HepG2 (cell line): ENCODE results near the gene ARHGDIA. TPM values are rescaled to one million over a fixed set of nuclear protein-coding genes. Genes with fewer than 3 reads are reported as not detected.
A peak's percentile ranks its signal among the peaks of the same experiment; 100 is the strongest.

ENCODE experiments used
- AGO1 ChIP-seq: fragments of 200-400 bp; formaldehyde crosslinking; IDR thresholded peaks from 2 replicates; pipeline ENCODE4 v1.6.1; 2017; ENCODE audit warnings: mild to moderate bottlenecking, low read depth, low read length, moderate library complexity; ENCODE audit not compliant: poor library complexity, severe bottlenecking
- HNF4A ChIP-seq: sonication (generic); formaldehyde crosslinking; IDR thresholded peaks from 2 replicates; pipeline ENCODE4 v1.4.0; 2020; ENCODE audit warnings: missing genetic modification reagents
- HNF4G ChIP-seq, 2 experiments: sonication (generic) in 1 of 2; formaldehyde crosslinking in 1 of 2; IDR thresholded peaks; 2 replicates each; pipeline versions ENCODE4 v1.4.0 to v1.6.1; 2011 to 2020; ENCODE audit warnings: borderline replicate concordance in 2 of 2, low read depth in 2 of 2, mild to moderate bottlenecking in 2 of 2, low read length in 1 of 2, missing genetic modification reagents in 1 of 2, moderate library complexity in 1 of 2
- HNRNPH1 ChIP-seq: fragments of 200-400 bp; formaldehyde crosslinking; optimal IDR thresholded peaks from 2 replicates; pipeline ENCODE3; 2017; ENCODE audit warnings: mild to moderate bottlenecking, low read depth, low read length
- MED1 ChIP-seq: sonication (generic); formaldehyde crosslinking; IDR thresholded peaks from 2 replicates; pipeline ENCODE4 v1.4.0; 2020; ENCODE audit warnings: missing genetic modification reagents
- NONO ChIP-seq, 2 experiments: fragments of 450-650 bp in 1 of 2; sonication (generic) in 1 of 2; formaldehyde crosslinking in 1 of 2; IDR thresholded peaks in 1 of 2; conservative IDR thresholded peaks in 1 of 2; 2 replicates each; pipeline versions ENCODE4 v1.6.1 to v1.8.0; 2017 to 2022; ENCODE audit warnings: mild to moderate bottlenecking in 1 of 2, missing genetic modification reagents in 1 of 2, moderate library complexity in 1 of 2
- PLSCR1 ChIP-seq: sonication (generic); formaldehyde crosslinking; IDR thresholded peaks from 2 replicates; pipeline ENCODE4 v1.5.0; 2020; ENCODE audit warnings: missing genetic modification reagents, mild to moderate bottlenecking, borderline replicate concordance
- PTBP1 ChIP-seq: fragments of 200-400 bp; formaldehyde crosslinking; IDR thresholded peaks from 2 replicates; pipeline ENCODE4 v1.6.1; 2018; ENCODE audit warnings: low read length, low read depth; ENCODE audit not compliant: poor library complexity, severe bottlenecking
- RXRA ChIP-seq: sonication (generic); formaldehyde crosslinking; IDR thresholded peaks from 2 replicates; pipeline ENCODE4 v1.5.1; 2020; ENCODE audit warnings: missing genetic modification reagents
- SALL2 ChIP-seq: sonication (generic); formaldehyde crosslinking; IDR thresholded peaks from 2 replicates; pipeline ENCODE4 v1.8.1; 2023; ENCODE audit warnings: mild to moderate bottlenecking, missing genetic modification reagents, inconsistent platforms
- ZBTB7B ChIP-seq: sonication (generic); formaldehyde crosslinking; IDR thresholded peaks from 2 replicates; pipeline ENCODE4 v1.4.0; 2020; ENCODE audit warnings: missing genetic modification reagents
- ZNF703 ChIP-seq: sonication (generic); formaldehyde crosslinking; IDR thresholded peaks from 2 replicates; pipeline ENCODE4 v1.5.1; 2020; ENCODE audit warnings: missing genetic modification reagents, mild to moderate bottlenecking, moderate library complexity, borderline replicate concordance
- polyA plus RNA-seq, 8 experiments: library from polyadenylated mRNA; depleted of rRNA in 3 of 8; stranded (reverse) in 7 of 8; unstranded in 1 of 8; fragments of >200 nt; fragmentation: Illumina TruSeq in 4 of 8; extraction: Trizol in 4 of 8; gene quantifications; 2 replicates each; pipeline versions ENCODE4 v1.2.1 to v1.2.3, GENCODE V29; 2011 to 2016; ENCODE audit warnings: low read depth in 4 of 8, missing spikeins in 1 of 8, mixed read lengths in 1 of 8; ENCODE audit not compliant: insufficient read depth in 1 of 8
- total RNA-seq, 5 experiments: library from RNA; depleted of rRNA; stranded (reverse); fragments of >200 nt; fragmentation: Illumina TruSeq; extraction: Trizol; gene quantifications; 2 replicates each; pipeline ENCODE4 v1.2.3, GENCODE V29; 2016; ENCODE audit warnings: low read depth in 1 of 5
- TF ChIP-seq, protein P1 (sequence below): sonication (generic); formaldehyde crosslinking; IDR thresholded peaks from 2 replicates; pipeline ENCODE4 v1.5.1; 2020; ENCODE audit warnings: mild to moderate bottlenecking, missing genetic modification reagents, moderate library complexity
- TF ChIP-seq, protein P2 (sequence below): sonication (generic); formaldehyde crosslinking; IDR thresholded peaks from 2 replicates; pipeline ENCODE4 v1.4.0; 2020; ENCODE audit warnings: low read depth, mild to moderate bottlenecking, missing genetic modification reagents
- TF ChIP-seq, protein P3 (sequence below): sonication (generic); formaldehyde crosslinking; IDR thresholded peaks from 2 replicates; pipeline ENCODE4 v1.4.0; 2020; ENCODE audit warnings: missing genetic modification reagents
- TF ChIP-seq, protein P4 (sequence below): IDR thresholded peaks from 2 replicates; pipeline ENCODE4 v1.6.1; 2012; ENCODE audit warnings: inconsistent platforms

ARHGDIA gene
- total and polyA plus RNA-seq, 2 of the 13 experiments (the other 11 are each of a cell fraction or from before 2014, with no cell fraction given): 40.0 to 64.0 TPM

- 0 out of 2 replicates have a peak, but pooled peaks have one; percentile 33 for TF ChIP-seq ZNF703 (CRISPR knock-in tag)
- peak; percentile 59 for TF ChIP-seq HNF4A
- TF ChIP-seq AGO1: peak; percentile 82
- TF ChIP-seq, protein P1, sequence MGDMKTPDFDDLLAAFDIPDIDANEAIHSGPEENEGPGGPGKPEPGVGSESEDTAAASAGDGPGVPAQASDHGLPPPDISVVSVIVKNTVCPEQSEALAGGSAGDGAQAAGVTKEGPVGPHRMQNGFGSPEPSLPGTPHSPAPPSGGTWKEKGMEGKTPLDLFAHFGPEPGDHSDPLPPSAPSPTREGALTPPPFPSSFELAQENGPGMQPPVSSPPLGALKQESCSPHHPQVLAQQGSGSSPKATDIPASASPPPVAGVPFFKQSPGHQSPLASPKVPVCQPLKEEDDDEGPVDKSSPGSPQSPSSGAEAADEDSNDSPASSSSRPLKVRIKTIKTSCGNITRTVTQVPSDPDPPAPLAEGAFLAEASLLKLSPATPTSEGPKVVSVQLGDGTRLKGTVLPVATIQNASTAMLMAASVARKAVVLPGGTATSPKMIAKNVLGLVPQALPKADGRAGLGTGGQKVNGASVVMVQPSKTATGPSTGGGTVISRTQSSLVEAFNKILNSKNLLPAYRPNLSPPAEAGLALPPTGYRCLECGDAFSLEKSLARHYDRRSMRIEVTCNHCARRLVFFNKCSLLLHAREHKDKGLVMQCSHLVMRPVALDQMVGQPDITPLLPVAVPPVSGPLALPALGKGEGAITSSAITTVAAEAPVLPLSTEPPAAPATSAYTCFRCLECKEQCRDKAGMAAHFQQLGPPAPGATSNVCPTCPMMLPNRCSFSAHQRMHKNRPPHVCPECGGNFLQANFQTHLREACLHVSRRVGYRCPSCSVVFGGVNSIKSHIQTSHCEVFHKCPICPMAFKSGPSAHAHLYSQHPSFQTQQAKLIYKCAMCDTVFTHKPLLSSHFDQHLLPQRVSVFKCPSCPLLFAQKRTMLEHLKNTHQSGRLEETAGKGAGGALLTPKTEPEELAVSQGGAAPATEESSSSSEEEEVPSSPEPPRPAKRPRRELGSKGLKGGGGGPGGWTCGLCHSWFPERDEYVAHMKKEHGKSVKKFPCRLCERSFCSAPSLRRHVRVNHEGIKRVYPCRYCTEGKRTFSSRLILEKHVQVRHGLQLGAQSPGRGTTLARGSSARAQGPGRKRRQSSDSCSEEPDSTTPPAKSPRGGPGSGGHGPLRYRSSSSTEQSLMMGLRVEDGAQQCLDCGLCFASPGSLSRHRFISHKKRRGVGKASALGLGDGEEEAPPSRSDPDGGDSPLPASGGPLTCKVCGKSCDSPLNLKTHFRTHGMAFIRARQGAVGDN (CRISPR knock-in tag): peak; percentile 71
- no peak for TF ChIP-seq NONO (IDR thresholded peaks at IDR 0.05)
- peak; percentile 42 for TF ChIP-seq NONO (CRISPR knock-in tag; conservative IDR thresholded peaks at IDR 0.05)
- TF ChIP-seq RXRA (CRISPR knock-in tag): 0 out of 2 replicates have a peak, but pooled peaks have one; percentile 18
- peak; percentile 61; the same call in 1 of the 2 replicates for TF ChIP-seq PLSCR1 (CRISPR knock-in tag)
- TF ChIP-seq, protein P2, sequence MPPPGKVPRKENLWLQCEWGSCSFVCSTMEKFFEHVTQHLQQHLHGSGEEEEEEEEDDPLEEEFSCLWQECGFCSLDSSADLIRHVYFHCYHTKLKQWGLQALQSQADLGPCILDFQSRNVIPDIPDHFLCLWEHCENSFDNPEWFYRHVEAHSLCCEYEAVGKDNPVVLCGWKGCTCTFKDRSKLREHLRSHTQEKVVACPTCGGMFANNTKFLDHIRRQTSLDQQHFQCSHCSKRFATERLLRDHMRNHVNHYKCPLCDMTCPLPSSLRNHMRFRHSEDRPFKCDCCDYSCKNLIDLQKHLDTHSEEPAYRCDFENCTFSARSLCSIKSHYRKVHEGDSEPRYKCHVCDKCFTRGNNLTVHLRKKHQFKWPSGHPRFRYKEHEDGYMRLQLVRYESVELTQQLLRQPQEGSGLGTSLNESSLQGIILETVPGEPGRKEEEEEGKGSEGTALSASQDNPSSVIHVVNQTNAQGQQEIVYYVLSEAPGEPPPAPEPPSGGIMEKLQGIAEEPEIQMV: no peak
- 0 out of 2 replicates have a peak, but pooled peaks have one; percentile 15 for TF ChIP-seq HNF4G (IDR thresholded peaks at IDR 0.05; ENCODE audit: borderline replicate concordance, low read depth, low read length)
- TF ChIP-seq HNF4G (CRISPR knock-in tag; IDR thresholded peaks at IDR 0.05; ENCODE audit: borderline replicate concordance, low read depth): no peak
- peak; percentile 44 for TF ChIP-seq PTBP1
- TF ChIP-seq, protein P3, sequence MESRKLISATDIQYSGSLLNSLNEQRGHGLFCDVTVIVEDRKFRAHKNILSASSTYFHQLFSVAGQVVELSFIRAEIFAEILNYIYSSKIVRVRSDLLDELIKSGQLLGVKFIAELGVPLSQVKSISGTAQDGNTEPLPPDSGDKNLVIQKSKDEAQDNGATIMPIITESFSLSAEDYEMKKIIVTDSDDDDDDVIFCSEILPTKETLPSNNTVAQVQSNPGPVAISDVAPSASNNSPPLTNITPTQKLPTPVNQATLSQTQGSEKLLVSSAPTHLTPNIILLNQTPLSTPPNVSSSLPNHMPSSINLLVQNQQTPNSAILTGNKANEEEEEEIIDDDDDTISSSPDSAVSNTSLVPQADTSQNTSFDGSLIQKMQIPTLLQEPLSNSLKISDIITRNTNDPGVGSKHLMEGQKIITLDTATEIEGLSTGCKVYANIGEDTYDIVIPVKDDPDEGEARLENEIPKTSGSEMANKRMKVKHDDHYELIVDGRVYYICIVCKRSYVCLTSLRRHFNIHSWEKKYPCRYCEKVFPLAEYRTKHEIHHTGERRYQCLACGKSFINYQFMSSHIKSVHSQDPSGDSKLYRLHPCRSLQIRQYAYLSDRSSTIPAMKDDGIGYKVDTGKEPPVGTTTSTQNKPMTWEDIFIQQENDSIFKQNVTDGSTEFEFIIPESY: peak; percentile 94
- TF ChIP-seq MED1 (CRISPR knock-in tag): peak; percentile 29; the same call in 1 of the 2 replicates
- TF ChIP-seq ZBTB7B (CRISPR knock-in tag): no peak
- TF ChIP-seq HNRNPH1: peak; percentile 50
- 0 out of 2 replicates have a peak, but pooled peaks have one; percentile 22 for TF ChIP-seq SALL2 (CRISPR knock-in tag)
- TF ChIP-seq, protein P4, sequence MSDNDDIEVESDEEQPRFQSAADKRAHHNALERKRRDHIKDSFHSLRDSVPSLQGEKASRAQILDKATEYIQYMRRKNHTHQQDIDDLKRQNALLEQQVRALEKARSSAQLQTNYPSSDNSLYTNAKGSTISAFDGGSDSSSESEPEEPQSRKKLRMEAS: peak; percentile 51; the same call in 1 of the 2 replicates
Measured at GRCh38 chr17:81865733-81866439, 5.3 kb downstream of the ARHGDIA start (continued).
